Stimulated activated CD4-positive, alpha-beta T cell treated with anti-CD3 and anti-CD28 coated beads, Interleukin-15, amount 100 ng/mL, for 1 hour (primary cell): ENCODE data around the gene TVP23A.

ENCODE experiments used
- DNase-seq, 2 donors: peaks; one replicate each; pipeline ENCODE4 v3.0.0-alpha.2; 2020; ENCODE audit warnings: low read depth in 1 of 2, low spot score in 1 of 2

The TVP23A gene

DNA sequence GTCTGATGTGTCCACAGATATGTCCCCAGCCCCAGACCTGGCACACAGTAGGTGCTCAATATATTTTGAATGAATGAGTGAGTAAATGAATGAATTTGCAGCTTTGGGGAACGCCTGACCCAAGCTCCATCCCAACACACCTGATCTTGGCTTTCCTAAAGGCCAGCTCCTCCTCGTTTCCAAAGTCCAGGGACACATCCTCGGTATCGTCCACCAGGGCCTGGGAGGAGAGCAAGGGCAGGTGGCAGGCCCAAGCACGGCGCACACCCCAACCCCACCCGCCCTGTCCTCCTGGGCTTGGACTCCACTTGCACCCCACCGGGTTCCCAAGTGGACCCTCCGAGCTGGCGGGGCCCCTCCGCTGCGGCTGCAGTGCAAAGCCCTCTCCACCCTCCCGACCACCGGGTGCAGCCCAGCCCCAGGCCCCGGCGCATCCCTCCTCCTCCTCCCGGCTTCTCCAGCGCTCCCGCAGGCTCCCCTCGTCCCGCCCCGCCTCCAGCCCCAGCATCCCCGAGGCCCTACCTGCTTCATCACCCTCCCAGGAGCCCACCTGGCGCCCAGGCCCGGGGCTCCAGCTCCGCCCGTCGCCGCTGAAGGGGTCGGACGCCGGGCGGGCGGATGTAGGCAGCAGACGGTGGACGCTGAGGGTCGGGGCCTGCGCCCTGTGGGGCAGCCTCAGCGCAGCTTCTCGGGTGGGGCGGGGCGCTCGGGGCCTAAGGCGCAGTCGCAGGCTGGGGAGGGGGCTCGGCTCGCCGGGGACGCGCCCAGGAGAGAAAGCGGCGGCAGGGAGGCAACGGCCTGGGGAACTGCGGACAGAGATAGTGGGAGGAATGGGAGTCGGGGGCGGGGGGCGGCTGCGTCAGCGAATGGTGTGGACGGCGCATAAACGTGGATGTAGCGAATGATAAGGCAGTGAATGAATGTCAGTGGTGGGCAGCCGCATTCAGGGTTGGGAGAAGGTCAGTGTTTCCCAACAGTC, at the start of gene TVP23A:
TVP23A (minus strand) TSS at position 832 of the 979 bp plus-strand sequence; CDS start at position 531, 301 bp downstream.
- no peak for DNase-seq

DNA sequence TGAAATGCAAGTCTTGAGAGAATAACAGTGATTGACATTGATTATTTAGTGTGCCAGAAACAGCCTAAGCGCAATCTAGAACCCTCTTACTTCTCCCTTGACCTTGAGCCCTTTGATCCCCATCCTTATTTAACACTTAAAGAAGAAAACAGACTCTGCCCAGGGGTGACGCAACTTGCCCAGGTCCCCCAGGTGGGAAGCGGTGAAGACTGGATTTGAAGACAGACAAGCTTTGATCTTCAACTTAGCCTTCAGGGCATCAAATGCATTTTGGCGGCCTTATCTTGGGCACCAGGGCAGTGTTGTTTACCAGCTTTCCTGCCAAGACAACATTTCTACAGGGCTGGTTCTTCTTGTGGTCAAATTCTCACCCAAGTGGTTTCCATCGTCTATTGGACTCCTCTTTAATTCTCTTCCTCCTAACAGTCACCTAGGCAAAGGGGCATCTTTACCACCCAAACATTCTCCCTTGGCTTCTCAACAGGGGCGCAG, 49.6 kb upstream of the TVP23A start:
- no peak for DNase-seq

DNA sequence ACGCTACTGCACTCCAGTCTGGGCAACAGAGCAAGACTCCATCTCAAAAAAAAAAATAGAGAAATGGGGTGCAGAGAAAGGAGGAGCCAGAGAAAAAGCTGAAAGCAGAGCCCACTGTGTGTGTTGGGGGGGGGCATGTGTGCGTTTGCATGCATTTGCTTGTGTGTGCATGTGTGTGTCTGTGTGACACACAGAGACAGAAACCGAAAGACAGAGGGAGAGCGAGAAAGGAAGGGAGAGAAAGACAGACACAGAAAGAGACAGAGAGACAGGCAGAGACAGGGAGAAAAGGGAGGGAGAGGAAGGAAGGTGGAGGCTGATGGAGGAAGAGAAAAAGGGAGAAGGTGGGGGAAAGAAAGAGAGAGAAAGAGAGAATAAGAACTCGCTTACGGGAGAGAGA, 48.6 kb upstream of the TVP23A start:
- no peak for DNase-seq

DNA sequence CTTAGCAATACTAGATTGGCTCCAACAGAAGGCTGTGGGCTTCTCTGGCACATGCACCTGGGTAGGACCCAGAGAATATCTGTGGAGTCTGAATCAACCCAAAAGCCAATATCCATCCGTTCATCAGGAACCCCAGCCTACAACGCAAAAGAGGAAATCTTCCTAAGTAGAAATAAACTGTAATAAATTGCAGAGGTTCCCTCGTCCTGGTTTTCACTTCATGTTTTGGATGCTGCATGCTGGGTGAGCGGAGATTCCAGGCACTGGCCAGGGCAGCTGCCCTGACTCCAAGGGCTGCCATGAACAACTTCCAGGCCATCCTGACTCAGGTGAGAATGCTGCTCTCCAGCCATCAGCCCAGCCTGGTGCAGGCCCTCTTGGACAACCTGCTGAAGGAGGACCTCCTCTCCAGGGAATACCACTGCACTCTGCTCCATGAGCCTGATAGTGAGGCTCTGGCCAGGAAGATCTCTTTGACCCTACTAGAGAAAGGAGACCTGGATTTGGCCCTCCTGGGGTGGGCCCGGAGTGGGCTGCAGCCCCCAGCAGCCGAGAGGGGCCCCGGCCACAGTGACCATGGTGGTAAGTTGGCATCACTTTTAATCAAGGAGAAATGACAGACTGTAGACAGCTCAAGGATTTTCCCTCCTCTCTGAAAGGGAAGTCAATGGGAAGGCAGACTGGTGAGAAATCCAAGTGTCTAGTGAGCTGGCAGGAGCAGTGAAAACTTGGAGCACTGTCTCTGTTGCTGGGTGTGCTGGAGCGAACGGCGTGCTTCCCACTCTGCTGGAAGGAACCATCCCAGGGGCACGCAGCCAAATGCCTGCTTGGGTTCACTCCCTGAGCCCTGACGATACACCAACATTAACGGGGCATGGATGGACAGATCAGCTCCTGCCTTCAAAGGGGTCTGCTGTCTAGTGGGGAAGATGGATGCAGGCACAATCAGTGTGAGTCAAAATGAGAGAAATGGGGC, 47.7 kb upstream of the TVP23A start:
- DNase-seq: no peak

DNA sequence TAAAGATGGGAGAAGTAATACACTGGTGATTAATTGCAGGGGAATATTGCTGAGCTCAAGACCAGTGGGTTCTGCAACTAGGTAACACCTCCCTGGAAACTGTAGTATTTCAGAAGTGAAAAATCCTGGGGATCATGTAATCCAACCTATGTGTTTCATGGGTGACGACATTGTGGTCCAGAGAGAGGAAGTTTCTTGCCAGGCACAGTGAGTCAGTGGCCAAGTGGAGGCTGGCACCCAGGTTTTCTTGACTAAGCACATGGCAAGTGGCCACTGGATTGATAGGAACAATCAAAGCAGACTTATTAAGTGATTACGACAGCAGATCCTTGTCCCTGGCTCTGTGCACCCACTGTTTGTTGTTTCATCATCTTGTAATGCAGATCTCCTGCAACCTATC, 43.8 kb upstream of the TVP23A start:
- DNase-seq: no peak

DNA sequence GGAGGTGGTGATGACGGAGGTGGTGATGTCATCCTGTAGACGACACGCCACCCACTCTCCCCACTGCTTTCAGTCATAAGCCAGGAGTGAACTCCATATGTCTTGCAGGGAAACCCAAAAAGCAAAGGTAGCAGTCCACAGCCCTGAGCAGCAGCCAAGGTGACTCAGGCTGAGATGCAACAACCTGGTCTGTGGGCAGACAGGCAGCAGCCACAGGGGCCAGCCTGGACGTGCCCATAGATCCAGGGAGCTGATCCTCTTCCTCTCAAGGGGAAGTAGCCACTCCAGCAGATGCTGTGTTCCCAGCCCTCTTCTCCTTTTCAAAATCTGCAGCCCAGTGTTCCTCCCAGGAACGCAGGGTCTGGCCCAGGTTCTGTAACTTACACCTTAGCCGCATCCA, 41.1 kb upstream of the TVP23A start:
- no peak for DNase-seq

DNA sequence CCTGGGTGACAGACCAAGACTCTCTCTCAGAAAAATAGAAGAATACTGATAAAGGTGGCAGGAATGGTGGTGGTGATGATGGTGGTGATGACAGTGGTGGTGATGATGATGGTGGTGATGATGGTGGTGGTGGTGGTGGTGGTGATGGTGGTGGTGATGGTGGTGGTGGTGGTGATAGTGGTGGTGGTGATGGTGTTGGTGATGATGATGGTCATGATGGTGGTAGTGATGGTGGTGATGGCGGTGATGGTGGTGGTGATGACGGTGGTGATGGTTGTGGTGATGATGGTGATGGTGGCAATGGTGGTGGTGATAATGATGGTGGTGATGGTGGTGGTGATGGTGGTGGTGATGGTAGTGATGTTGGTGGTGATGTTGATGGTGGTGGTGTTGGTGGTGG, 40.4 kb upstream of the TVP23A start:
- DNase-seq: no peak

DNA sequence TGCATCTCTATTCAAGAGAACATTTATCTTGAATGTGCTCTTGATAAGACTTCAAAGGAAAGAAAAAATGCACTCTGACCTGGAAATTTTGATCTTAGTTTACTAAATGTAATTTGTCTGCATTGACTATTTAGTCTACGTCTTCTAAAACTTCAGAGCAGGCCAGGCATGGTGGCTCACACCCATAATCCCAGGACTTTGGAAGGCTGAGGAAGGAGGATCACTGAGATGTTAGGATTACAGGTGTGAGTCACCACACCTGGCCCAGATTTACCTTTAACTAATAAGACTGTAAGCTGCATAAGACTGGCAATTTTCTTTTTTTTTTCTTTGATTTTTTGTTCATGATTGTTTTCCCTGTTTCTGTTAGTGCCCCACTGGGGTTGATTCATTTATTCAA, 39.6 kb upstream of the TVP23A start:
- DNase-seq: no peak

DNA sequence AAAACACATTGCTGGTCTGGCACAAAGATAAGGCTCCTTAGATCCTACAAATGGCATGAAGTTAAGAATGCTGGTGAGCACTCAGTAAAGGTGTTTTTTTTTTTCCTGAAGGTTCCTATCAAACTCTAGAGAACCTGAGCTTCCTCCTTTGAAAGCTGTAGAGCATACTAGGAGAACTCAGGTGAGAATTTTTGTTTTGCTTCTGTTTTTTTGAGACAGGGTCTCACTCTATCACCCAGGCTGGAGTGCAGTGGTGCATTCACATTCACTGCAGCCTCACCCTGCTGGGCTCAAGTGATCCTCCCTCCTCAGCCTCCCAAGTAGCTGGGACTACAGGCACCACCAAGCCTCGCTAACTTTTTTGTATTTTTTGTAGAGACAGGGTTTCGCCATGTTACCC, 37.4 kb upstream of the TVP23A start:
- DNase-seq: no peak

DNA sequence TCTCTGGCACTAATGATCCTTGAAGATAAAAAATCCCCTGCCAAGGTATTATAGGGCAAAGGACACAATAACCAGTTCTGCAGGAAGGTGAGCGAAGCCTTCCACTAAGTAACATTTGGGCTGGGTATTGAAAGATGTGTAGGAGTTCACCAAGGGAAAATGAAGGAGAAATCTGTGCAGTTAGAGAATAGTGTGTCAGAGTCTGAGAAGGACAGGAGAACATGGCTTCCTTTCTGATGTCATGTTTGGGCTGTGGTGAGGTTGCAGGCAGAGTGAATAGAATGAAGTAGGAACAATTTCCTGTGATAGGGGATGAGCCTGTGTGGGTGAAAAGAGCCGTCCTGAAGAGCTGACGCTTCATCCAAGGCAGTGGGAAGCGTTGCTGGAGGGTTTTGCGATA, 34.4 kb upstream of the TVP23A start:
- no peak for DNase-seq

DNA sequence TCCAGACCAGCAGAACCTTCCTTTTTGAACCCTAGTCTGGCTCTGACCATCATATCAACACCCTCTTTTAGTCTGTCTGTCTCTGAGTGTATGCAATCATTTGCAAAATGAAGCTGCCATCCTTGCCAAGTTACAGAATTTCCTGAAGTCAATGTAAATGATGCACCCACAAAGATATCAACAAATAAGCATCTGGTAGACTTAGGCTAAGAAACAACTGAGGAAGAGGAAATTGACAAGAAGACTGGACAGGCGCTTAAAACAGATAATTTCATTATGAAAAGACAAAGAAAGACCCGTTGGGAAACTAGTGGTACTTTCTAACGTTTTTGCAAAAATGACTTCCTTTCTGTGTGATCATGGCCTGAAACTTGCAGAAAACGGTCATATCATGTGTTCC, 33.7 kb upstream of the TVP23A start:
- no peak for DNase-seq

DNA sequence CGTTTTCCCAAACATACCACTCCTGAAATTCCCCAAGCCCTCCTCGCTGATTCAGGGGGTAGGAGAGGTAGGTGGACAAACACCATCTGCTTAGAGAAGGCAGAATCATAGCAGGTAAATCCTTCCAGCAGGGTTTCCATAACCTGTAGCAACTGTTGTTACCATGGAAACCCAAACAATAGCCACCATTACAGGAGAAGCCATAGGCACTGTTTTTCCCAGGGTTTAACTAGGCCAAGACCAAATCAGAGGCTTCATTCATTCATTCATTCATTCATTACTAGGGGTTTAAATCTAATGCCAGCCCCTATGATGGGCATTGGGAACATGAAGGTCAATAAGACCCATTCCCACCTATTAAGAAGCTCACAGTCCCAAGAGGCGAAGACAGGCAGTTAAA, 32.9 kb upstream of the TVP23A start:
- DNase-seq: no peak

DNA sequence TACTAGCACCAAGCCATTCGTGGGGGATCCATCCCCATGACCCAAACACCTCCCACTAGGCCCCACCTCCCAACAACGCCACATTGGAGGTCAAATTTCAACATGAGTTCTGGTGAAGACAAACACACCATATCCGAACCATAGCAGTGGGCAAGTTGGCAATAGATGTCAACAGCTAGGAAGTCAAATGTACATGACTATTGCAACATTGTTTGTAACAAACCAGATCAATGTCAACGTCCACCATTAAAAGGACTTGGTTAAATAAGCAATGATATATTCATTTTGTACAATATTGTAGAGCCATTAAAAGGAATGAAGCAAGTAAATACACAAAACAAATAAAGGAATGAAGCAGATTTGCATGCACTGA, 31.9 kb upstream of the TVP23A start:
- no peak for DNase-seq

DNA sequence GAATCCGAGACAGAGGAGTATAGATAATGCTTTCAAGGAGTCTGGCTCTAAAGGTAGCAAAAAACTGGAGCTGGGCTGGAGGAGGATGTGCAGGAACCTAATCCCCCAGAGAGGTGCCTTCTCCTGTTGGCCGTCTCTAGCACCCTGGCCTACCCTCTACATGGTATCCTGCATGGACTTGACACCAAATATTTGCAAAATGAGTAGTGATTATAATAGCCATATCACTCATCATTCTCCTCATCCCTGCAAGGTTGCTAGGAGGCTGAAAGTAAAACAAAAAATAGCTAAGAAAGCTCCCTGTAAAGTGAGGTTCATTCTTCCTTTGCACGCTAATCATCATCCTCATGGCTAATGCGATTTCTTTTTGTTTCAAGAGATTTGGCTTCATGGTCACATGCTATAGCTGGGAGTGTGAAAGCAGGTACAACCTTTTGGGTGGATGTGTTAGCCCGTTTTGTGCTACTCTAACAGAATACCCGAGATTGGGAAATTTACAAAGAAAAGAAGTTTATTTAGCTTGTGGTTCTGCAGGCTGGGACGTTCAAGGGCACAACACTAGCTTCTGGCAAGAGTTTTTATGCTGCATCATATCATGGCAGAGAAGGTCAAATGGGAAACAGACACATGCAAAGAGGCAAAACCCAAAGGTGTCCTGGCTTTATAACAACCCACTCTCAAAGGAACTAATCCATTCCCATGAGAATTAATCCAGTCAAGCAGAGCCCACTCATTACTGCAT, 31.3 kb upstream of the TVP23A start:
- DNase-seq: no peak

DNA sequence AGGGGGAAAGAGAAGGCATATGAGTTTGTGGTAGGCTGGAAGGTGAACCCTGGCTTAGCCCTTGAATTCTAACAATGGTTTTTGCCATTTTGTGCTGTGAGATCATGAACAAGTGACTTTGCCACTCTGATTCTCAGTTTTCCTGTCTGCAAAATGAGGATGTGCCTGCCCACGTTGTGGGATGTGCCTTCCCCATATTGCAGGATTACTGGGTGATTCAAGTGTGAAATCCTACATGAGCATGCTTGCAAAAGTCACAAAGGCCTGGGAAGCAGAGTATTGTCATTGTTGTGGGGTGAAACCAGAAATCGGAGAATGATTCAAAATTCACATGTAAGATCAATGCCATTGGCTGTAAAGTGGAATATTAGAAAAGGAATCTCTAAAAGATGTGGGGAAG, 28.6 kb upstream of the TVP23A start:
- no peak for DNase-seq

DNA sequence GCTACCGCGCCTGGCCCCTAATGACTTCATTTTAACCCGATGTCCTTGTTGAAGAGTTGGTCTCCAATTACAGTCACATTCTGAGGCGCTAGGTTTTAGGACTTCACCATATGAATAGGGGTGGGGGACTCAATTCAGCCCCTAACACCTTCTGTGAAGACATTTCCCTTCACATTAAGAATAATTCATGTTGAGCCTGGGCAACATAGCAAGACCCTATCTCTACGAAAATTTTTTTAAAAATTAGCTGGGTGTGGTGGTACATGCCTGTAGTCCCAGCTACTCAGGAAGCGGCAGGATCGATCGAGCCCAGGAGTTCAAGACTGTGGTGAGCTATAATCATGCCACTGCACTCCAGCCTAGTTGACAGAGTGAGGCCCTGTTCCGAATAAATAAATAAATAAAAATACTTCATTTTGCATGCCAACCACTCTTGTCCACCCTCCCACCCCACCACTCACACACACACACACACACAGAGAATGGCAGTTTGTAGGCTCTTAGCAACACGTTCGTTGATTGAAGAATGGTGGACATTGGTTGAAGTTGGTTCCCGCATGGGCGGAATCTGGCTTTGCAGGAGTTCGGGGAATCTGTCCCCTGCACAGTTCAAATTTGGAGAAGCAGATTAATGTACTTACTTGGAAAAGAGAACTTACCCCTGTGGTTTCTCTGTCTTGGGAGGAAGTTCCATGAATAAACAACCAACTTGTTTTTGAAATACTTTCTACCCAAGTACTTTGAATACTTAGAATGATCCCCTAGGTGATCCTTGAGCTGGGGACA, 27.8 kb upstream of the TVP23A start:
- DNase-seq: no peak

DNA sequence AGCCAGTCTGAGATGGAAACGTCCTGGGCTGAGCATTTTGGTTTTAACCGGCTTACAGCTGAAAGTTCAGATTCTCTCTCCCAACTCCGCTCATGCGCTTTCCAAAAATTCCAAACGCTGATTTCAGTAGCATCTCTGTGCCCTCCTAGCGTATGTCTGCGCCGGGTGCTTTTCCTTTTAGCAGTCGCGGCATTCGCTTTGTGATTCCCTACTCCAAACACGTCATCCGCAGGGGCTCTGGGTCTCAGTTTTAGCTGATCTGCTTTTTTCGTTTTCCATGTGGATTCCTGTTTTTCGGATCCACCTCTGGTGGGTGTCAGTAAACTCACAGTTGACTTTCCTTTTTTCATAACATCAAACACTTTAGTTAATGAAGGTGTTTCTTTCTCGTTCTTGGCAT, 22.1 kb upstream of the TVP23A start:
- DNase-seq: no peak

DNA sequence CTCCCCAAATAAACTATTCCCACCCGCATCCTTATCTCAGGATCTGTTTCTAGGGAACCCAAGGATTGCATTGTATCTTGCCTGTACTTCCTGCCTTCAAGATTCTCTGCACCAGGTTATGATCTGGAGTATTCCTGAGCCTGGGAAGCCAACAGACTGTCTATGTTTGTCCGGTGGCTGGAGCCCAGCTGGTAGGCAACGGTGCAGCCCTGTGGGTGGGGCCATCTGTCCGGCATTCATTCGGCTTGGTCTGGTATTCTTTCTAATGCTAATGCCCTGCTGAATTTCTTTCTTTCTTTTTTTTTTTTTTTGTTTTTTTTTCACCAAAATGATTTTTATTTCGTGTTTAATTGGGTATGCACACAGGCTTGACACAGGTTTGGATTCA, 20.7 kb upstream of the TVP23A start:
- DNase-seq: no peak

DNA sequence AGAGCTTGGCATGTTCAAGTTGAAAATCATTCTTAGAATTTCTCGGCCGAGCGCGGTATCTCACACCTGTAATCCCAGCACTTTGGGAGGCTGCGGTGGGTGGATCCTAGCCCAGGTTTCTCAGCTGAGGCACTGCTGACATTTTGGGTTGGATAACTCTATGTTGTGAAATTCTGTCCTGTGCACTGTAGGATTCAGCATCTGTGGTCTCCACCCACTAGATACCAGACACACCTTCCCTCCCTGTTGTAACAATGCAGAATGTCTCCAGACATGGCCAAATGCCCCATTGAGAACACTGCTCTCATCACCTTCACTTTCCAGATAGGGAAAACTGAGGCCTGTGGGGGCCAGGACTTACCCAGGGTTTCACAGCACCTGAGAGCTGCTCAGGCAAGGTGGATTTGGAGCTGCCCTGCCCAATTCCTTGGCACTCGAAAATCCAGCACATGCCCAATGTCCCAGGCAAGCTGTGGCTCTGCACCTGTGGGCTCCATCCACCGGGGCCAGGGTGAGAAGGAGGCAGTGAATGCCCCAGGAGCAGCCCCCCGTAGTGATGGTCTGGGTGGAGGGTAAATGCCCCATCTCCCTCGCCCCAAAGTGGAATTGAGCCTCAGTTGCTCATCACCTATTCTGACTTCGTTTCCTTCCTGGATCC, 20.2 kb upstream of the TVP23A start:
- no peak for DNase-seq
